K562 (cell line): ENCODE measurements around the gene SLC39A7. TPM values are rescaled to one million over a fixed set of nuclear protein-coding genes. Genes with fewer than 3 reads are reported as not detected.

Source experiments
- KLF16 ChIP-seq: IDR thresholded peaks from 2 replicates; pipeline ENCODE4 v1.6.1; 2016; ENCODE audit warnings: antibody characterized with exemption
- ZHX1 ChIP-seq: fragments of 150-350 bp; conservative IDR thresholded peaks from 2 replicates; pipeline ENCODE4 v1.6.1; 2014; ENCODE audit warnings: low read length
- ZNF318 ChIP-seq, 2 experiments: fragments of 450-650 bp; IDR thresholded peaks; 2 replicates each; pipeline ENCODE4 v1.6.1; 2016; ENCODE audit warnings: mild to moderate bottlenecking in 2 of 2, borderline replicate concordance in 1 of 2, low read depth in 1 of 2, moderate library complexity in 1 of 2
- polyA plus RNA-seq, 8 experiments: library from polyadenylated mRNA; depleted of rRNA in 4 of 8; stranded (reverse) in 5 of 8; unstranded in 3 of 8; fragments of >200 nt; fragmentation: Nextera tagmentation in 2 of 8; fragmentation: Illumina TruSeq in 1 of 8; extraction: Ambion mirVana in 2 of 8; extraction: Trizol in 1 of 8; gene quantifications; 2 replicates each; pipeline versions ENCODE4 v1.2.1 to v1.2.3, GENCODE V29; 2011 to 2014; ENCODE audit warnings: inconsistent platforms in 1 of 8, missing spikeins in 1 of 8
- total RNA-seq, 7 experiments: library from RNA; depleted of rRNA in 6 of 7; stranded (reverse); fragments of >200 nt in 6 of 7; fragmentation: Illumina TruSeq in 2 of 7; extraction: Trizol in 2 of 7; gene quantifications; 2 replicates each; pipeline versions ENCODE4 v1.2.1 to v1.2.3, GENCODE V29; 2011 to 2021; ENCODE audit warnings: low replicate concordance in 1 of 7

Gene SLC39A7
- total and polyA plus RNA-seq, 9 of the 15 experiments (the other 6 are each of a cell fraction or from before 2014, with no cell fraction given), result 21.7 to 169 (median 121) TPM

DNA sequence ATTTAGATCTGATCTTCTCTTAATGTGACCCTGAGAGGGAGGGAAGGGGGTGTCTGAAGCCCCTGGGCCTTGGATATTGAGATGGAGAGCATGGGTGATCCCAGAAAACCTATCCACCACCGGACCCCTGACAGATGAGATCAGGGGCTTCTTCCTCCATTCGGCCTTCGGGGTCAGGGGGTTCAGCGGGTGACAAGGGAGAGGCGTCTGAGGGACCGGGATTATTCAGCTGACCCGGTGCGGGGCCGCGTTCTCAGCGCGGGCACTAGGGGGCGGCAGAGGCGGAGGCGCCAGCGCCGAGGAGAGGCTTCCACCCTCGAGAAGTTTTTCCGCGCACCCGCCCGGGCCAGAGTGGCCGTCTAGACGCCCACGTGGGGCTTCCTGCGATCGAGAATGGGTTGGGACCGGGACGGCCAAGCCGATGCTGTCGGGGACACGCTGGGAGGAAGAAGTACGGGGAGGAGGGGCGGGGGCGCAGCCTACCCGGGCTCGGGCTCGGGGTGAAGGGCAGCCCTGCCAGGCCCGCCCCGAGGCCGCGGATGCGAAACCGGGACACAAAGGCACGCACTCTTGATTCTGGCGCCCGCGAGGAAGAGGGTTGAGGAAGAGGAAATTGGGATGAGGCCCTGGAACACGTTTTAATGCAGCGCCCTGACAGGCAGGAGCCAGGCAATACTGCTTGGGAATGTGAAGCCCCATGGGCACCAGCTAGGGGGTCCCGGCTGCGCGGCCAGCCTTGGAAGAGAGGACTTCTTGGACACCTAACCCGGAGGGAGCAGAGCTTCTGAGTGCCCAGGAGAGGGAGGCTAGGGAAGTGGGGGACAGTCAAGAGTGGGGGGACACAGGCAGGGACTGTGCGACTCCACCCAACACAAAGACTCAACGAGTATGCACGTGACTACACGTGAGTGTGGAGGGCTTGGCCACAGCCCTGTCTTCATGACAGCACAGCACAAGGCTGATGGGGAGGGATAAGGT, 39.0 kb upstream of the SLC39A7 start (continued):
- peak; percentile 55; the same call in 1 of the 2 replicates for TF ChIP-seq KLF16
- no peak for TF ChIP-seq ZNF318 (IDR thresholded peaks at IDR 0.05; ENCODE audit: borderline replicate concordance in 1 of 2, low read depth in 1 of 2)
- no peak for TF ChIP-seq ZHX1
- TF ChIP-seq, all 486 proteins: peak for 81
